Cardiac fibroblast (primary cell): ENCODE data around the gene CASQ2.
"Not testable (repeated sequence)": the region's sequence is repeated elsewhere in the genome, so short reads cannot be mapped to it uniquely, and the experiment has no call there.

ENCODE experiments used
- DNase-seq, 2 donors: peaks; one replicate each; pipeline versions ENCODE4 v3.0.0 to v3.0.0-alpha.2; 2010; ENCODE audit warnings: low read depth in 2 of 2
- H3K4me3 ChIP-seq, 2 donors: replicated peaks in 1 of 2; 1 replicate in 1 of 2; 2 replicates in 1 of 2; pipeline ENCODE4 v1.5.1; 2011; ENCODE audit warnings: low read depth in 2 of 2, low read length in 2 of 2, mild to moderate bottlenecking in 2 of 2, moderate library complexity in 1 of 2
- TF ChIP-seq, protein P1 (sequence below): IDR thresholded peaks from one replicate; pipeline ENCODE4 v1.5.1; 2011; ENCODE audit warnings: low read depth, mild to moderate bottlenecking, low read length, inconsistent platforms

CASQ2 gene

DNA sequence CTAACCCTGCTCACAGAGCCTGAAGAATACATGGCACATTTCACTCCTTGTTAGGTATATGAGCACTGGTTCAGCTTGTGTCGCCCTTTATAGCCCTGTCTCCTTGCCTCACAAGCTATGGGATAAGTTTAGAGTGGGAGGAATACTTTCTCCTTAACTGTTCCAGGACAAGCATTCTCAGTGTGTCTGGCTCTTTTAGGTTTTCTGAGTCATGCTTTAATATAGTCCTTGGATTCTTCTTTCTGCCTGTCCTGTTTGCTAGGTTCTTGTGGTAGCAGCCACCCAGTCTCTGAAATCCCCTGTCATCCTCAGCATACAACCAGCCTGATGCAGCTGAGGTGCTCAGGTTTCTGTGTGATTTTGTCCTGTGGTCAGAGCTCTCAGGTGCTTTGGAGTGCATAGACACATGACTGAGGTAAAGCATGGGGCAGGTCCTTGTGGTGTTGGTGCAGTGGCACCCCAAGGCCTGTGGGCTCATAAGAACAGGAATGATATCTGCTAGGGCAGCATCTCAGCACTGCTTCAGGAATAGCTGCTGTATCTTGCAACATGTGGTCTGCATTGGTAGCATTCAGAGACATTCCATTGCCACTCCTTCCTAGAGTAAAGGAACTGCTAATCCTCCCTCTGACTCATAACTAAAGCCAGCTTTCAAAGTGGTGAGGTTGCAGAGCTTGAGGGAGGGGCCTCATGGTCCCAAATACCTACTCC lies 14.2 kb upstream of the CASQ2 start:
- peak; percentile 58 to 66 for DNase-seq
- TF ChIP-seq, protein P1, sequence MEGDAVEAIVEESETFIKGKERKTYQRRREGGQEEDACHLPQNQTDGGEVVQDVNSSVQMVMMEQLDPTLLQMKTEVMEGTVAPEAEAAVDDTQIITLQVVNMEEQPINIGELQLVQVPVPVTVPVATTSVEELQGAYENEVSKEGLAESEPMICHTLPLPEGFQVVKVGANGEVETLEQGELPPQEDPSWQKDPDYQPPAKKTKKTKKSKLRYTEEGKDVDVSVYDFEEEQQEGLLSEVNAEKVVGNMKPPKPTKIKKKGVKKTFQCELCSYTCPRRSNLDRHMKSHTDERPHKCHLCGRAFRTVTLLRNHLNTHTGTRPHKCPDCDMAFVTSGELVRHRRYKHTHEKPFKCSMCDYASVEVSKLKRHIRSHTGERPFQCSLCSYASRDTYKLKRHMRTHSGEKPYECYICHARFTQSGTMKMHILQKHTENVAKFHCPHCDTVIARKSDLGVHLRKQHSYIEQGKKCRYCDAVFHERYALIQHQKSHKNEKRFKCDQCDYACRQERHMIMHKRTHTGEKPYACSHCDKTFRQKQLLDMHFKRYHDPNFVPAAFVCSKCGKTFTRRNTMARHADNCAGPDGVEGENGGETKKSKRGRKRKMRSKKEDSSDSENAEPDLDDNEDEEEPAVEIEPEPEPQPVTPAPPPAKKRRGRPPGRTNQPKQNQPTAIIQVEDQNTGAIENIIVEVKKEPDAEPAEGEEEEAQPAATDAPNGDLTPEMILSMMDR, result no peak
- no peak overlapping the region for H3K4me3 ChIP-seq

DNA sequence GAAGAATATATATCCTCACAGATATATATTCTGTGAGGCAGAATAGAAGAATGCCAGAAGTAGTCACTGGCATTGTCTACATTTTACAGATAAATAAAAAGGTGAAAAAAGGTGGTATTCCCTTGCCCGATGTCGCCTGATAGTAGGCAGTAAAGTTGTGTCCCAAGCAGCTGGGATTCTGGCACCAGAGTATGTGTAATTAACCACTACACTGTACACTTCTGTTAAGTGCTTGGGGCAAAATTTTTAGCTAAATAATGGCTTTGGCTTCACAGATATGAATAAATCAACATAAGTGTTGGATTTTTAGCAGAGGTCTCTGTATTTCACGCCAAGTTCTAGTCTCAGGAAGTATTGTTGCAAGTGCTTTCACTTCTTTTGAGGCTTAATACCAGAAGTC lies 13.3 kb upstream of the CASQ2 start:
- no peak overlapping the region for H3K4me3 ChIP-seq
- TF ChIP-seq, protein P1, result no peak
- no peak for DNase-seq

DNA sequence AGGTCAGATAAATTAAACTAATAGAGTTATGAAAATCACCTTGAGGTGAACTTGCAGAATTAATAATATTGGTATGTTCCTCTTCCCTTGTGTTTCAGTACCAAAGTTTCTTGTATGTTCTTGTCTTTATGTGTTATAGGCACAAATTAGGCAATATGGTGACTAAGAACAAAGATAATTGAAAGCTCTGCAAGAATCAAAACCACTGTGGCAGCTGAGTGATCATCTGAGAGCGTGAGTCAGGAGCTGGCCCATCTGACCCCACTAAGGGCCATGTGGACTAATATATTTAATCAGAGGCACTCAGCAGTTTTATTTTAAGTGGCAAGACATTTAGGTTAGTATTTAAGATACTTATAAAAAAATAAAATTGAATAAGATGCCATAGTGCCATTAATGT lies 12.8 kb upstream of the CASQ2 start:
- TF ChIP-seq, protein P1, result no peak
- H3K4me3 ChIP-seq, result no peak overlapping the region
- peak; percentile 24 to 49 for DNase-seq

DNA sequence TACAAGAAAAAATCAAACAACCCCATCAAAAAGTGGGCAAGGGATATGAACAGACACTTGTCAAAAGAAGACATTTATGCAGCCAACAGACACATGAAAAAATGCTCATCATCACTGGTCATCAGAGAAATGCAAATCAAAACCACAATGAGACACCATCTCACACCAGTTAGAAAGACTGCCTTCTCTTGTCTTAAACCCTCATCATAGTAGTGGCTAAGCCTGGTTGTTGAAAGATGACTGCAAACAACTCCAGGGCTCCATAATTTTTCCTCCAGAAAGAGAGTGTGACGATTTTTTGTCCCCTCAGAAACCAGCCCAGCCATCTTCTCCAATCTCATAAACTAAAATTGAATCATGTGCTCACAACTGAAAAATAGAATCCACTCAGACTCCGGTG lies 12.1 kb upstream of the CASQ2 start:
- not testable (repeated sequence) for H3K4me3 ChIP-seq, DNase-seq

DNA sequence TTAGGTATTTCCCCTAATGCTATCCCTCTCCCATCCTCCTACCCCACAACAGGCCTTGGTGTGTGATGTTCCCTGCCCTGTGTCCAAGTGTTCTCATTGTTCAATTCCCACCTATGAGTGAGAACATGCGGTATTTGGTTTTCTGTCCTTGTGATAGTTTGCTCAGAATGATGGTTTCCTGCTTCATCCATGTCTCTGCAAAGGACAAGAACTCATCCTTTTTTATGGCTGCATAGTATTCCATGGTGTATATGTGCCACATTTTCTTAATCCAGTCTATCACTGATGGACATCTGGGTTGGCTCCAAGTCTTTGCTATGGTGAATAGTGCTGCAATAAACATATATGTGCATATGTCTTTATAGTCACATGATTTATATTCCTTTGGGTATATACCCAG lies 10.6 kb upstream of the CASQ2 start:
- H3K4me3 ChIP-seq, DNase-seq: not testable (repeated sequence)

DNA sequence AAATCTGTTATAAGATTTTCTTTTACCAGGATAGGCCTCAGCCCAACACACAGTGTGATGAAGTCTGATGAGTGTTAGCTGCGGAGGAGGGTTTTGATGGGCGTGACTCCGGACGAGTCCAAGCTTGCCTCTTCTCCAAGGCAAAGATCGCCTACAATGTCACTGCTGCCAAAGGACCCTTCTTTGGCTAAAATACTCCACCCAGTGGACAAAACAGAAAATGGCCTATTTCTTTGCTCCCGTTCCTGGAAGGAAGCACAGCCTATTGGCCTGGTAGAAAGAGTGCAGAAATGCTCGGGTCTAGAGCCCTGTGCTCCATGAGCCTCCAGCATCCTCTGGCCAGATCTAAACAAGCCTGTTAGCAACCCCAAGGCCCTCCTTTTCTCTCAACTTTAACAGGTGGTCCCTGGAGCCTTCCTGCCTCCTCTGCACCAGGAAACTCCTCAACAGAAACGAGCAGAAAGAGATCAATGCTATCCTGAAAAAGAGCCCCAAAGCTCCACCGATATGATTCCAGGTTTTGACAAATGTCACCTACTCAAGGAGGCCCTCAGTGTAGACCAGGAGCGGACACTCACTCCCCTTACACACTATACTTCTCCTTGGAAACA lies 3.4 kb upstream of the CASQ2 start:
- TF ChIP-seq, protein P1, result peak; percentile 73
- no peak overlapping the region for H3K4me3 ChIP-seq
- DNase-seq, result peak; percentile 88 to 89

DNA sequence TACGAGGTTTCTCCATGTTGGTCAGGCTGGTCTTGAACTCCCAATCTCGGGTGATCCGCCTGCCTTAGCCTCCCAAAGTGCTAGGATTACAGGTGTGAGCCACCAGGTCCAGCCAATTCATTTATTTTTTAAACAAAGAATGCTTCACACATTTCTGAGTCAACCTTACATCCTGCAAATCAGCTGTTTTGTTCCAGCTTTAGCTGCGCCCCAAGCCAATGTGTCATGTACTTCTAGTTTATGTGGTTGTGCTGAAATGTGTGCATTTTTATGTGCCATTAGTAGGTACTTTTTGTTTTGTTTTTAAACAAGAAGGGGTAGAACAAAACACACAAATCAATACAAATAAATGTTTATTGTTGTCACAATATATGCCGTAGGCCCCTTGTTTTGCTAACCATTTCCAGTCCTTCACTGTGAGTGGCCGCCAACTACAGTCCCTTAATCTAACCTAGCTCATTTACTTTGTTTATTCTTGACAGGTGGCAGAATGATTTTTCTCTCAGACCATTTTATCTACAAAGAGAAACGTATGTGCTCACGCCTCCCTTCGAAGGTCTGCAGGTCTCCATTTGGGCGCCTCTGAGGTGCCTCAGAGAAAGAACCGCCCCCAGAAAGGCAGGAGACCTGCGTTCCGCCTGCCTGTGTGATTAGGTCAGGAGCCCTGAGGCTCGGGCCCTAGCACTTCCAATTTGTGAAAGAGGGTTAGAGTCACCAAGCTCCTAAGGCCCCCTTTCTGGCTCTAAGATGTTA lies 2.8 kb upstream of the CASQ2 start:
- no peak overlapping the region for H3K4me3 ChIP-seq
- TF ChIP-seq, protein P1, result no peak
- DNase-seq, result no peak
